HepG2 (cell line): Measurements from ENCODE around the gene SOS2. TPM values are rescaled to one million over a fixed set of nuclear protein-coding genes. Genes with fewer than 3 reads are reported as not detected.

Experiments
- ARID5B ChIP-seq: IDR thresholded peaks from 2 replicates; pipeline ENCODE4 v1.4.0; 2020; ENCODE audit warnings: mild to moderate bottlenecking, missing genetic modification reagents
- CBX1 ChIP-seq: IDR thresholded peaks from one replicate; pipeline ENCODE4 v1.6.1; 2016; ENCODE audit warnings: antibody characterized with exemption, low read depth
- HOXA5 ChIP-seq: sonication (generic); formaldehyde crosslinking; IDR thresholded peaks from 2 replicates; pipeline ENCODE4 v1.4.0; 2020; ENCODE audit warnings: missing genetic modification reagents
- JUNB ChIP-seq: sonication (generic); formaldehyde crosslinking; IDR thresholded peaks from 2 replicates; pipeline ENCODE4 v1.8.0; 2022; ENCODE audit warnings: missing genetic modification reagents, mild to moderate bottlenecking, borderline replicate concordance
- MTF2 ChIP-seq: sonication (generic); formaldehyde crosslinking; IDR thresholded peaks from 2 replicates; pipeline ENCODE4 v1.5.0; 2020; ENCODE audit warnings: missing genetic modification reagents, borderline replicate concordance
- NFATC3 ChIP-seq: sonication (generic); formaldehyde crosslinking; IDR thresholded peaks from 2 replicates; pipeline ENCODE4 v1.5.1; 2020; ENCODE audit warnings: mild to moderate bottlenecking, missing genetic modification reagents
- NFE2L2 ChIP-seq: fragments of 150-350 bp; IDR thresholded peaks from 2 replicates; pipeline ENCODE4 v1.6.1; 2014; ENCODE audit warnings: low read length
- NFRKB ChIP-seq: fragments of 450-650 bp; IDR thresholded peaks from 2 replicates; pipeline ENCODE4 v1.6.1; 2017
- NR2C2 ChIP-seq: sonication (generic); formaldehyde crosslinking; IDR thresholded peaks from 2 replicates; pipeline ENCODE4 v1.4.0; 2020; ENCODE audit warnings: missing genetic modification reagents, mild to moderate bottlenecking, moderate library complexity, borderline replicate concordance
- RORA ChIP-seq: sonication (generic); formaldehyde crosslinking; IDR thresholded peaks from 2 replicates; pipeline ENCODE4 v1.5.0; 2020; ENCODE audit warnings: mild to moderate bottlenecking, missing genetic modification reagents, moderate library complexity
- SALL1 ChIP-seq: sonication (generic); formaldehyde crosslinking; IDR thresholded peaks from 2 replicates; pipeline ENCODE4 v1.8.0; 2022; ENCODE audit warnings: mild to moderate bottlenecking, missing genetic modification reagents
- SNRNP70 ChIP-seq: fragments of 200-400 bp; formaldehyde crosslinking; IDR thresholded peaks from 2 replicates; pipeline ENCODE4 v1.6.1; 2017; ENCODE audit warnings: mild to moderate bottlenecking, low read depth, low read length, moderate library complexity
- ZNF101 ChIP-seq: sonication (generic); formaldehyde crosslinking; IDR thresholded peaks from 2 replicates; pipeline ENCODE4 v1.4.0; 2020; ENCODE audit warnings: mild to moderate bottlenecking, low read depth, missing genetic modification reagents, borderline replicate concordance
- ZNF280B ChIP-seq: sonication (generic); formaldehyde crosslinking; IDR thresholded peaks from 2 replicates; pipeline ENCODE4 v1.5.0; 2020; ENCODE audit warnings: missing genetic modification reagents, mild to moderate bottlenecking, borderline replicate concordance
- ZNF33B ChIP-seq: sonication (generic); formaldehyde crosslinking; IDR thresholded peaks from 2 replicates; pipeline ENCODE4 v1.5.1; 2020; ENCODE audit warnings: mild to moderate bottlenecking, missing genetic modification reagents
- ZNF670 ChIP-seq: sonication (generic); formaldehyde crosslinking; IDR thresholded peaks from 2 replicates; pipeline ENCODE4 v1.8.0; 2022; ENCODE audit warnings: mild to moderate bottlenecking, missing genetic modification reagents, borderline replicate concordance
- polyA plus RNA-seq, 8 experiments: library from polyadenylated mRNA; depleted of rRNA in 3 of 8; stranded (reverse) in 7 of 8; unstranded in 1 of 8; fragments of >200 nt; fragmentation: Illumina TruSeq in 4 of 8; extraction: Trizol in 4 of 8; gene quantifications; 2 replicates each; pipeline versions ENCODE4 v1.2.1 to v1.2.3, GENCODE V29; 2011 to 2016; ENCODE audit warnings: low read depth in 4 of 8, missing spikeins in 1 of 8, mixed read lengths in 1 of 8; ENCODE audit not compliant: insufficient read depth in 1 of 8
- total RNA-seq, 5 experiments: library from RNA; depleted of rRNA; stranded (reverse); fragments of >200 nt; fragmentation: Illumina TruSeq; extraction: Trizol; gene quantifications; 2 replicates each; pipeline ENCODE4 v1.2.3, GENCODE V29; 2016; ENCODE audit warnings: low read depth in 1 of 5

Gene SOS2
- total and polyA plus RNA-seq, 2 of the 13 experiments (the other 11 are each of a cell fraction or from before 2014, with no cell fraction given) = 9.3 to 12.1 TPM

DNA sequence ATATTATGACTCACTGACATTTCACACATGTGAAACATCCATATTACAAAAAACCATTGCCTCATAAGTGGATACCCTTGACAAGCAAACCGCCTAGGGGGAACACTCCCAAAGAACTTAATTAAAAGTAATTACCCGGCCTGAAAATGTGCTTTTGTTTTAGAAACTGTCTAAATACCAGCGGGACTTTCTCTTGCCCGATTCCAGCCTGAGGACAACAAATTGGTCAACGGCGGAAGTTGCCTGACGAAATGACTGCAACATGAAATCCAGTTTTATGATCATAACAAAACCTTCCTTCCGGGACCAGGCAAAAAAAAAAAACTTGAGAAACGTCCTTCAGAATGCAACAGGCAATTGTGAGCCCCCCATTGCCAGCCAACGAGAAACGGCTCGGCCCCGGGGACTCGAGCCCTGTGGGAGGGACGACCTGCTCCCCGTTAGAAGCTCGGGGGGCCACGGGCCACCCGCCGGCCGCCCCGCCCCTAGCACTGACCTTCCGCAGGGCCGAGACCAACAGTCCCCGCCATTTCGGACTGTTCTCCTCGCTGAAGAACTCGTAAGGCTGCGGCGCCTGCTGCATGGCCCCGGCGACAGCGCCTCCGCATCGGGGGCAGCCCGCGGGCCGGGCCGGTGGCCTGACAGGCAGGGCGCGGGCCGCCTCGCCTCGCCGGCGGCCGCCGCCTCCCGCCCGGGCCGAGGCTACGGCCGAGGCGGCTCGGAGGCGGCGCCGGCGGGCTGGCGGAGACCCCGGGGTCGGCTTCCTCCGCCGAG lies 490 bp downstream of the SOS2 start (continued):
- TF ChIP-seq NFE2L2 = no peak
- no peak for TF ChIP-seq SNRNP70
- TF ChIP-seq SALL1 (CRISPR knock-in tag) = 0 out of 2 replicates have a peak, but pooled peaks have one; percentile 12
- TF ChIP-seq ZNF670 (CRISPR knock-in tag) = 0 out of 2 replicates have a peak, but pooled peaks have one; percentile 27
- TF ChIP-seq HOXA5 = no peak
- TF ChIP-seq NFATC3 (CRISPR knock-in tag) = no peak
- TF ChIP-seq RORA (CRISPR knock-in tag) = no peak
- 0 out of 2 replicates have a peak, but pooled peaks have one; percentile 11 for TF ChIP-seq ZNF280B (CRISPR knock-in tag)
- peak; percentile 27; the same call in 1 of the 2 replicates for TF ChIP-seq ARID5B (CRISPR knock-in tag)
- no peak for TF ChIP-seq JUNB (CRISPR knock-in tag)
- no peak for TF ChIP-seq MTF2
- TF ChIP-seq CBX1 = no peak
- TF ChIP-seq ZNF33B = 0 out of 2 replicates have a peak, but pooled peaks have one; percentile 19
- no peak for TF ChIP-seq NFRKB
- TF ChIP-seq ZNF101 = no peak
- TF ChIP-seq NR2C2 (CRISPR knock-in tag) = no peak
